Thoracic aorta (tissue), 2 donors: Measurements from ENCODE around the gene PALB2. TPM values are rescaled to one million over a fixed set of nuclear protein-coding genes. Genes with fewer than 3 reads are reported as not detected.

ENCODE experiments used
- ATAC-seq: fragments of 150-250 bp; one replicate; pipeline ENCODE4 v1.8.0; 2017; ENCODE audit warnings: low read depth; ENCODE audit not compliant: insufficient number of reproducible peaks, low FRiP score
- DNase-seq: peaks from one replicate; pipeline ENCODE4 v3.0.0-alpha.2; 2020; ENCODE audit warnings: low spot score
- H3K27ac ChIP-seq, 2 donors: fragments of 200-600 bp; sonication (generic); 1 replicate in 1 of 2; 2 replicates in 1 of 2; pipeline ENCODE4 v1.5.1; 2016; ENCODE audit warnings: mild to moderate bottlenecking in 2 of 2, moderate library complexity in 2 of 2
- H3K27me3 ChIP-seq: fragments of 200-600 bp; sonication (generic); replicated peaks from 2 replicates; pipeline ENCODE4 v1.6.0; 2016; ENCODE audit warnings: mild to moderate bottlenecking; ENCODE audit not compliant: insufficient read depth
- H3K36me3 ChIP-seq: fragments of 200-600 bp; sonication (generic); one replicate; pipeline ENCODE4 v1.5.1; 2016
- H3K4me1 ChIP-seq, 2 donors: fragments of 200-600 bp; sonication (generic); 1 replicate in 1 of 2; 2 replicates in 1 of 2; pipeline versions ENCODE4 v1.5.1 to v1.6.0; 2016; ENCODE audit warnings: low read depth in 2 of 2, mild to moderate bottlenecking in 1 of 2; ENCODE audit not compliant: control insufficient read depth in 1 of 2
- H3K4me3 ChIP-seq: fragments of 200-600 bp; sonication (generic); 2 replicates; pipeline ENCODE4 v1.5.1; 2016; ENCODE audit warnings: mild to moderate bottlenecking
- H3K9me3 ChIP-seq: fragments of 200-600 bp; sonication (generic); 2 replicates; pipeline ENCODE4 v1.5.1; 2016
- total RNA-seq, 2 donors: library from RNA; depleted of rRNA; stranded (reverse); fragments of >200 nt; gene quantifications; one replicate each; pipeline versions ENCODE4 v1.1.0 to v1.2.3, GENCODE V29; 2016
- TF ChIP-seq, protein P1 (sequence below): fragments of 200-600 bp; sonication (generic); IDR thresholded peaks from one replicate; pipeline ENCODE4 v1.5.1; 2019; ENCODE audit warnings: antibody characterized with exemption

Gene PALB2
- total RNA-seq, 2 donors from 2014 or later, result 5.1 to 14.2 TPM

GRCh38 chr16:23573817-23574216 is 67.3 kb downstream of the PALB2 start:
- ATAC-seq (no peak), DNase-seq (no peak)
- H3K4me3 ChIP-seq, result no peak overlapping the region
- H3K4me1 ChIP-seq, result no peaks in the 10 kb centered on the region
- no peaks in the 10 kb centered on the region for H3K9me3 ChIP-seq
- peaks cover 46% of the 10 kb centered on the region for H3K36me3 ChIP-seq
- H3K27ac ChIP-seq, result no peak overlapping the region
- H3K27me3 ChIP-seq, result no peaks in the 10 kb centered on the region
- TF ChIP-seq, protein P1, sequence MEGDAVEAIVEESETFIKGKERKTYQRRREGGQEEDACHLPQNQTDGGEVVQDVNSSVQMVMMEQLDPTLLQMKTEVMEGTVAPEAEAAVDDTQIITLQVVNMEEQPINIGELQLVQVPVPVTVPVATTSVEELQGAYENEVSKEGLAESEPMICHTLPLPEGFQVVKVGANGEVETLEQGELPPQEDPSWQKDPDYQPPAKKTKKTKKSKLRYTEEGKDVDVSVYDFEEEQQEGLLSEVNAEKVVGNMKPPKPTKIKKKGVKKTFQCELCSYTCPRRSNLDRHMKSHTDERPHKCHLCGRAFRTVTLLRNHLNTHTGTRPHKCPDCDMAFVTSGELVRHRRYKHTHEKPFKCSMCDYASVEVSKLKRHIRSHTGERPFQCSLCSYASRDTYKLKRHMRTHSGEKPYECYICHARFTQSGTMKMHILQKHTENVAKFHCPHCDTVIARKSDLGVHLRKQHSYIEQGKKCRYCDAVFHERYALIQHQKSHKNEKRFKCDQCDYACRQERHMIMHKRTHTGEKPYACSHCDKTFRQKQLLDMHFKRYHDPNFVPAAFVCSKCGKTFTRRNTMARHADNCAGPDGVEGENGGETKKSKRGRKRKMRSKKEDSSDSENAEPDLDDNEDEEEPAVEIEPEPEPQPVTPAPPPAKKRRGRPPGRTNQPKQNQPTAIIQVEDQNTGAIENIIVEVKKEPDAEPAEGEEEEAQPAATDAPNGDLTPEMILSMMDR, result no peak

DNA sequence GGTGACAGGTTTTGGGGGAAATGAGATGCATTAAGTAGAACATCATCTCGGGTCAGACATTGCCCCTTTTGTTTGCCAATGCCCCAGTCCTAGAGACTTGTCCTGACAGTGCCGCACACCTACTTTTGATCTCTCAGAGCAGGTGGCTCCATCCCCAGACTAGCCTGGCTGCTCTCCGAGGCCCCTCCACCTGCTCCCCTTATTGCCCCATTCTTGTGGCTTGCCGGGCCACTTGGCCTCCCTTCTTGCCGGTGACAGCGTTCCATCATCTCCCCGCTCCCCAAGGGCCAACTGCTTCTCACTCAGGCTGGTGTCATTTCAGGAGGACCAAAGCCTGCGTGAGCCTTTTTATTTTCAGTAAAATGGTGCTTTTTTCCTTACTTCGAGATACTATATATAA is 68.7 kb downstream of the PALB2 start:
- Histone ChIP-seq H3K9me3 (no peaks in the 10 kb centered on the region), H3K27me3 (no peaks in the 10 kb centered on the region), H3K36me3 (peaks cover 54% of the 10 kb centered on the region), H3K4me3 (no peak overlapping the region), H3K4me1 (no peaks in the 10 kb centered on the region), H3K27ac (no peak overlapping the region)
- no peak for DNase-seq
- TF ChIP-seq, protein P1, result no peak
- ATAC-seq, result no peak

DNA sequence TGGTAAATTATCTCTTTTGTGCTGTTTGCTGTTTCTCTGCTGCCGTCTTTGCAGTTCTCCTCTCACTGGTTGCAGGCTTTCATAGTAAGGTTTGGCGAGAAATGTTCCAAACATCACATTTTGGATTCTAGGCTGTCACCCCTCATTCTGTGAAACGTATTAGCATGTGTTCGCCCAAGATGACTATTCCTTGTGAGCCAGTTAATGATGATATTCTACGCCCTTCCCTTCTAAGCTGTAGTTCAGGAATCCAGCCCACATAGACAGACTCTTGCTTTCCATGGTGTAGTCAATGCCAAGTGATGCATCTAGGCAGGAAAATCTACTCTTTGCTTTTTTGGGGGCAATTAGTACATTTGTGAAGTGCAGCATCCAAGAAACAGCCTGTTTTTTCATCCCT is 69.2 kb downstream of the PALB2 start:
- no peaks in the 10 kb centered on the region for H3K9me3 ChIP-seq
- peaks cover 59% of the 10 kb centered on the region for H3K36me3 ChIP-seq
- H3K27ac ChIP-seq, result no peak overlapping the region
- TF ChIP-seq, protein P1, result no peak
- H3K4me3 ChIP-seq, result no peak overlapping the region
- no peaks in the 10 kb centered on the region for H3K27me3 ChIP-seq
- DNase-seq, result no peak
- H3K4me1 ChIP-seq, result no peaks in the 10 kb centered on the region
- no peak for ATAC-seq

GRCh38 chr16:23570992-23571632 is 70.0 kb downstream of the PALB2 start:
- no peak overlapping the region for H3K4me3 ChIP-seq
- no peak overlapping the region for H3K27ac ChIP-seq
- TF ChIP-seq, protein P1, result no peak
- H3K9me3 ChIP-seq, result no peaks in the 10 kb centered on the region
- ATAC-seq (no peak), DNase-seq (no peak)
- peaks cover 61% of the 10 kb centered on the region for H3K36me3 ChIP-seq
- no peaks in the 10 kb centered on the region for H3K27me3 ChIP-seq
- H3K4me1 ChIP-seq, result no peaks in the 10 kb centered on the region

DNA sequence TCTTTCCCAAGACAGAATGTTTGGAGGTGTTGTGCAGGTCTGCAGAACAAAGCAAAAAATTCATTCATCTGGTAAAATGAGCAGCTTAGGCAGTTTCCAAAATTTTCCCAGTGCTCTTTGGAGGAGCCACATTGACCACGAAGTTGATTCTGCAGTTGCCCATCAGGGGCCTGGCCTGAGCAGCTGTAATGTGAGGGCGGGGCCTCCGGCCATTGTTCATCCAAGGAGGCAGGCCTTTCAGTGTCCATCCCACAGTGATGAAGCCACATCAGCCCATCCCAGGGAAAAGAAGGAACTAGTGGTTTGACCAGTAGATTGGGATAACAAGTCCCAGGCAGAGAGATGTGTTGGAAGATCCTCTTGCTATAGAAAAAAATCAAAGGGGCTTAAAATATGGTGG is 73.5 kb downstream of the PALB2 start:
- Histone ChIP-seq H3K4me3 (no peak overlapping the region), H3K9me3 (no peaks in the 10 kb centered on the region), H3K4me1 (no peaks in the 10 kb centered on the region), H3K36me3 (peaks cover 80% of the 10 kb centered on the region), H3K27me3 (no peaks in the 10 kb centered on the region), H3K27ac (no peak overlapping the region)
- TF ChIP-seq, protein P1, result no peak
- ATAC-seq, result no peak
- no peak for DNase-seq
